Measurements from ENCODE around the gene C2orf42. TPM values are rescaled to one million over a fixed set of nuclear protein-coding genes. Genes with fewer than 3 reads are reported as not detected.

C2orf42 gene
- total and polyA plus RNA-seq, 10 of the 15 experiments (the other 5 are each of a cell fraction or from before 2014, with no cell fraction given) = 5.5 to 19.8 (median 11.5) TPM

DNA sequence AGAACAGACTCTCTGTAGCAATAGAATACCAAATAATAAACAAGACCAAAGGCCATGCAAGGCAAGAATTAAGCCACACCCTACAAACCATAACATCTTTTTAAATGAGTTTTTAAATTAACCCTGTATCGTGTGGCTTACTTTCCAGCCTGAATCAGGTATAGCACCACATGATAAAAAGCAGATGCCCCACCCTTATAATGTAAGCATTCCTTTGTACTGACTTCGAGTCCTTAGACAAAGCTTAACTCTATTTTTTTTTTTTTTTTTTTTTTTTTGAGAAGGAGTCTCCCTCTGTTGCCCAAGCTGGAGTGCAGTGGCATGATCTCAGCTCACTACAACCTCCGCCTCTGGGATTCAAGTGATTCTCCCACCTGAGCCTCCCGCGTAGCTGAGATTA is 1.7 kb upstream of the C2orf42 start:
- H3K27ac ChIP-seq (ENCODE audit: control insufficient read depth, insufficient read depth) = no peak overlapping the region
- no peak for TF ChIP-seq SP1 (IDR thresholded peaks at IDR 0.05; ENCODE audit: low read depth, low read length)
- TF ChIP-seq, protein P1, sequence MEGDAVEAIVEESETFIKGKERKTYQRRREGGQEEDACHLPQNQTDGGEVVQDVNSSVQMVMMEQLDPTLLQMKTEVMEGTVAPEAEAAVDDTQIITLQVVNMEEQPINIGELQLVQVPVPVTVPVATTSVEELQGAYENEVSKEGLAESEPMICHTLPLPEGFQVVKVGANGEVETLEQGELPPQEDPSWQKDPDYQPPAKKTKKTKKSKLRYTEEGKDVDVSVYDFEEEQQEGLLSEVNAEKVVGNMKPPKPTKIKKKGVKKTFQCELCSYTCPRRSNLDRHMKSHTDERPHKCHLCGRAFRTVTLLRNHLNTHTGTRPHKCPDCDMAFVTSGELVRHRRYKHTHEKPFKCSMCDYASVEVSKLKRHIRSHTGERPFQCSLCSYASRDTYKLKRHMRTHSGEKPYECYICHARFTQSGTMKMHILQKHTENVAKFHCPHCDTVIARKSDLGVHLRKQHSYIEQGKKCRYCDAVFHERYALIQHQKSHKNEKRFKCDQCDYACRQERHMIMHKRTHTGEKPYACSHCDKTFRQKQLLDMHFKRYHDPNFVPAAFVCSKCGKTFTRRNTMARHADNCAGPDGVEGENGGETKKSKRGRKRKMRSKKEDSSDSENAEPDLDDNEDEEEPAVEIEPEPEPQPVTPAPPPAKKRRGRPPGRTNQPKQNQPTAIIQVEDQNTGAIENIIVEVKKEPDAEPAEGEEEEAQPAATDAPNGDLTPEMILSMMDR (IDR thresholded peaks at IDR 0.05 in 2 of 3, conservative IDR thresholded peaks at IDR 0.05 in 1 of 3; ENCODE audit: control insufficient read depth in 2 of 3, extremely low read depth in 1 of 3, insufficient read depth in 1 of 3, low read depth in 3 of 3, low read length in 3 of 3) = no peak
- no peak for TF ChIP-seq KAT2A (conservative IDR thresholded peaks at IDR 0.05; ENCODE audit: control insufficient read depth, low read depth, low read length)
- TF ChIP-seq, protein P2, sequence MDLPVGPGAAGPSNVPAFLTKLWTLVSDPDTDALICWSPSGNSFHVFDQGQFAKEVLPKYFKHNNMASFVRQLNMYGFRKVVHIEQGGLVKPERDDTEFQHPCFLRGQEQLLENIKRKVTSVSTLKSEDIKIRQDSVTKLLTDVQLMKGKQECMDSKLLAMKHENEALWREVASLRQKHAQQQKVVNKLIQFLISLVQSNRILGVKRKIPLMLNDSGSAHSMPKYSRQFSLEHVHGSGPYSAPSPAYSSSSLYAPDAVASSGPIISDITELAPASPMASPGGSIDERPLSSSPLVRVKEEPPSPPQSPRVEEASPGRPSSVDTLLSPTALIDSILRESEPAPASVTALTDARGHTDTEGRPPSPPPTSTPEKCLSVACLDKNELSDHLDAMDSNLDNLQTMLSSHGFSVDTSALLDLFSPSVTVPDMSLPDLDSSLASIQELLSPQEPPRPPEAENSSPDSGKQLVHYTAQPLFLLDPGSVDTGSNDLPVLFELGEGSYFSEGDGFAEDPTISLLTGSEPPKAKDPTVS (IDR thresholded peaks at IDR 0.05; ENCODE audit: low read depth, low read length) = no peak
- TF ChIP-seq PAX5 (IDR thresholded peaks at IDR 0.05; ENCODE audit: borderline replicate concordance, low read depth, low read length) = no peak
- no peak overlapping the region for H2AFZ ChIP-seq (ENCODE audit: control insufficient read depth, low read depth, low read length)
- no TSS peak for BruUV-seq (replicated peaks)
- no peaks in the 10 kb centered on the region for H3K36me3 ChIP-seq (ENCODE audit: control insufficient read depth in 2 of 2, insufficient read depth in 2 of 2, low read length in 1 of 2)
- H3K79me2 ChIP-seq (ENCODE audit: control insufficient read depth, insufficient read depth, low read length) = peaks cover 5% of the 10 kb centered on the region
- ATAC-seq (no peak), FAIRE-seq (no peak), DNase-seq (ENCODE audit: low read depth, low spot score) (no peak)
- WGBS (ENCODE audit: insufficient coverage, insufficient replicate concordance, low lambda C conversion rate, missing lambda C conversion rate) = 98% methylated on average over 5 of the region's 5 CpGs
- intact Hi-C loops (cut with micrococcal nuclease; ENCODE audit: unreplicated experiment) = no loop called here
- no peaks in the 10 kb centered on the region for H3K9me3 ChIP-seq (replicated peaks; ENCODE audit: control insufficient read depth, insufficient read depth, low read length)
- ChIA-PET RAD21 (ENCODE audit: unreplicated experiment) (interaction anchor here (0.6 to 4.4 kb wide), 3 partner anchors 50 to 1840 kb away, joined by 3 to 27 read pairs (median 4); partner anchors contain the start of gene MXD1), POLR2A (interaction anchor here (1.0 kb wide), 1 partner anchor 10 kb away, joined by 4 read pairs; no protein-coding TSS in a partner anchor), CTCF (interaction anchor here (1.3 to 4.5 kb wide), 3 partner anchors 11 to 279 kb away, joined by 3 to 25 read pairs (median 9); partner anchors contain the start of gene MXD1), SMC1A (ENCODE audit: uncharacterized antibody, unreplicated experiment) (interaction anchor here (1.5 to 3.8 kb wide), 3 partner anchors 11 to 280 kb away, joined by 6 to 25 read pairs (median 14); no protein-coding TSS in a partner anchor)
- no peaks in the 10 kb centered on the region for H4K20me1 ChIP-seq (ENCODE audit: control insufficient read depth, insufficient read depth)
- no peaks in the 10 kb centered on the region for H3K27me3 ChIP-seq (replicated peaks in 1 of 2; ENCODE audit: control insufficient read depth in 2 of 2, insufficient read depth in 2 of 2, low read length in 1 of 2)
- H3K9ac ChIP-seq (ENCODE audit: control insufficient read depth, insufficient read depth, low read length) = no peak overlapping the region
- no peak overlapping the region for H3K4me3 ChIP-seq
- H3K4me2 ChIP-seq (ENCODE audit: control insufficient read depth, insufficient read depth) = no peak overlapping the region
- no peaks in the 10 kb centered on the region; the same call in 1 of the 2 replicates for H3K4me1 ChIP-seq (ENCODE audit: control insufficient read depth, insufficient read depth, low read length)
- in situ Hi-C loops (cut with MboI) = no loop called here
